Endothelial cell of umbilical vein (primary cell): ENCODE measurements around the gene SCGB1D1. TPM values are rescaled to one million over a fixed set of nuclear protein-coding genes. Genes with fewer than 3 reads are reported as not detected.

ENCODE experiments used
- BruUV-seq: library from RNA; stranded (reverse); fragments of 400-500 nt; replicated peaks from 2 replicates; lab custom pipeline; 2021; lab: Mats Ljungman, UMichigan
- CTCF ChIA-PET: fragments of 300-600, 350-600 bp; sonication (Branson Sonifier 250); formaldehyde crosslinking; loops from one replicate; lab custom pipeline; 2021; ENCODE audit warnings: antibody characterized with exemption, inconsistent platforms; lab: Charles Lee
- POLR2A ChIA-PET: fragments of 300-600, 350-600 bp; sonication (Branson Sonifier 250); formaldehyde crosslinking; loops from one replicate; lab custom pipeline; 2021; ENCODE audit warnings: antibody characterized with exemption, inconsistent platforms; lab: Charles Lee
- DNase-seq: peaks from one replicate; pipeline ENCODE4 v3.0.0-alpha.2; 2011; ENCODE audit warnings: low read depth, low spot score
- FAIRE-seq: peaks from 2 replicates; lab custom pipeline; 2011; peaks lifted over from hg19 to GRCh38; lab: Jason Lieb, UNC
- H2AFZ ChIP-seq: 2 replicates; pipeline ENCODE4 v1.6.0; 2012; ENCODE audit warnings: low read depth, low read length, control low read depth, inconsistent platforms
- H3K27ac ChIP-seq: 2 replicates; pipeline ENCODE4 v1.5.1; 2011; ENCODE audit warnings: low read depth, mild to moderate bottlenecking, control low read depth, low read length, moderate library complexity; ENCODE audit not compliant: insufficient read depth
- H3K27me3 ChIP-seq, 2 experiments: 2 replicates each; pipeline versions ENCODE4 v1.6.0 to v1.6.1; 2011; ENCODE audit warnings: low read length in 2 of 2, mixed read lengths in 1 of 2; ENCODE audit not compliant: control insufficient read depth in 2 of 2, insufficient read depth in 2 of 2
- H3K36me3 ChIP-seq, 2 experiments: 2 replicates in 1 of 2; 3 replicates in 1 of 2; pipeline ENCODE4 v1.5.1; 2011; ENCODE audit warnings: low read length in 2 of 2, mild to moderate bottlenecking in 1 of 2, moderate library complexity in 1 of 2; ENCODE audit not compliant: control insufficient read depth in 2 of 2, insufficient read depth in 2 of 2; ENCODE audit errors: extremely low read depth in 1 of 2
- H3K4me1 ChIP-seq: 3 replicates; pipeline ENCODE4 v1.5.1; 2011; ENCODE audit warnings: mild to moderate bottlenecking, low read length; ENCODE audit not compliant: control insufficient read depth, insufficient read depth; ENCODE audit errors: extremely low read depth
- H3K4me2 ChIP-seq: 2 replicates; pipeline ENCODE4 v1.6.1; 2011; ENCODE audit warnings: low read length, control low read depth, mixed read lengths; ENCODE audit not compliant: insufficient read depth
- H3K4me3 ChIP-seq, 3 experiments: fragments of 200-600 bp in 1 of 3; sonication (generic), shearing (Covaris generic) in 1 of 3; replicated peaks in 1 of 3; 2 replicates each; pipeline ENCODE4 v1.5.1; 2011 to 2016; ENCODE audit warnings: control low read depth in 3 of 3, low read length in 3 of 3, mild to moderate bottlenecking in 2 of 3, inconsistent platforms in 1 of 3, low read depth in 1 of 3, moderate library complexity in 1 of 3; ENCODE audit not compliant: insufficient read depth in 1 of 3
- H3K79me2 ChIP-seq: 2 replicates; pipeline ENCODE4 v1.6.0; 2012; ENCODE audit warnings: low read length, inconsistent platforms; ENCODE audit not compliant: control insufficient read depth, insufficient read depth
- H3K9ac ChIP-seq: replicated peaks from 2 replicates; pipeline ENCODE3; 2011; ENCODE audit warnings: low read length, control low read depth; ENCODE audit not compliant: insufficient read depth; ENCODE audit errors: extremely low read depth
- H3K9me1 ChIP-seq: replicated peaks from 3 replicates; pipeline ENCODE4 v1.6.0; 2011; ENCODE audit warnings: mild to moderate bottlenecking, low read length; ENCODE audit not compliant: control insufficient read depth, insufficient read depth; ENCODE audit errors: extremely low read depth
- H3K9me3 ChIP-seq: replicated peaks from 2 replicates; pipeline ENCODE4 v1.5.1; 2012; ENCODE audit warnings: low read length, inconsistent platforms; ENCODE audit not compliant: control insufficient read depth, insufficient read depth
- H4K20me1 ChIP-seq: replicated peaks from 2 replicates; pipeline ENCODE3; 2011; ENCODE audit warnings: mild to moderate bottlenecking, low read length; ENCODE audit not compliant: control insufficient read depth, insufficient read depth; ENCODE audit errors: extremely low read depth
- EZH2 ChIP-seq: IDR thresholded peaks from 2 replicates; pipeline ENCODE4 v1.6.1; 2012; ENCODE audit warnings: borderline replicate concordance, low read depth, mild to moderate bottlenecking, moderate library complexity, low read length, inconsistent platforms; ENCODE audit not compliant: severe bottlenecking
- FOS ChIP-seq: IDR thresholded peaks from 2 replicates; pipeline ENCODE4 v1.6.1; 2011; ENCODE audit warnings: mild to moderate bottlenecking, low read length, moderate library complexity, borderline replicate concordance; ENCODE audit not compliant: insufficient read depth
- GATA2 ChIP-seq: IDR thresholded peaks from 2 replicates; pipeline ENCODE4 v1.7.0; 2011; ENCODE audit warnings: low read depth, mild to moderate bottlenecking, moderate library complexity, mixed read lengths, low read length; ENCODE audit not compliant: insufficient read length, insufficient read depth
- JUN ChIP-seq: IDR thresholded peaks from 2 replicates; pipeline ENCODE4 v1.6.1; 2011; ENCODE audit warnings: borderline replicate concordance, low read depth; ENCODE audit not compliant: insufficient read length, insufficient read depth
- MAX ChIP-seq: IDR thresholded peaks from 2 replicates; pipeline ENCODE4 v1.6.1; 2011; ENCODE audit not compliant: insufficient read depth, insufficient read length
- MYC ChIP-seq: IDR thresholded peaks from one replicate; pipeline ENCODE4 v1.6.1; 2011; ENCODE audit warnings: mild to moderate bottlenecking, low read depth, low read length
- POLR2A ChIP-seq: IDR thresholded peaks from 2 replicates; pipeline ENCODE4 v1.6.1; 2012; ENCODE audit warnings: low read depth, mild to moderate bottlenecking, control low read depth, low read length
- POLR2AphosphoS5 ChIP-seq: IDR thresholded peaks from 2 replicates; pipeline ENCODE4 v1.6.1; 2012; ENCODE audit warnings: low read depth, mild to moderate bottlenecking, control low read depth, low read length, moderate library complexity; ENCODE audit not compliant: insufficient read depth
- dilution Hi-C: fragments of 300-500 bp; cut with MboI; formaldehyde crosslinking; loops from one replicate; pipeline ENCODE4 v1.15.0; 2019; ENCODE audit warnings: low sequenced_read_pairs; ENCODE audit not compliant: extremely low pct_ligation_motif_present
- intact Hi-C: fragments of 100-400 bp; cut with micrococcal nuclease; formaldehyde crosslinking; loops from one replicate; pipeline ENCODE4 v1.10.0; 2022
- polyA plus RNA-seq, 4 experiments: library from polyadenylated mRNA; depleted of rRNA in 3 of 4; stranded (reverse) in 3 of 4; unstranded in 1 of 4; fragments of >200 nt; gene quantifications; 2 replicates each; pipeline versions ENCODE4 v1.2.1 to v1.2.3, GENCODE V29; 2011 to 2012; ENCODE audit warnings: missing spikeins in 1 of 4
- total RNA-seq: library from RNA; stranded (reverse); gene quantifications from 2 replicates; pipeline ENCODE4 v1.2.3, GENCODE V29; 2021
- TF ChIP-seq, protein P1 (sequence below), 2 donors: IDR thresholded peaks; 1 replicate in 1 of 2; 2 replicates in 1 of 2; pipeline ENCODE4 v1.5.1; 2011; ENCODE audit warnings: low read length in 2 of 2, mild to moderate bottlenecking in 2 of 2, moderate library complexity in 2 of 2, control low read depth in 1 of 2, inconsistent platforms in 1 of 2, low read depth in 1 of 2; ENCODE audit not compliant: insufficient read depth in 1 of 2; ENCODE audit errors: extremely low read depth in 1 of 2

The SCGB1D1 gene
- total and polyA plus RNA-seq, 2 donors (not counting 3 experiments of a cell fraction or from before 2014, with no cell fraction given) = not detected

GRCh38 chr11:62202910-62203309, 12.9 kb downstream of the SCGB1D1 start:
- H3K4me3 ChIP-seq = no peak overlapping the region
- CTCF ChIA-PET = interaction anchor here (1.1 to 2.0 kb wide), 2 partner anchors 12 to 14 kb away, joined by 3 to 5 read pairs; no protein-coding TSS in a partner anchor
- intact Hi-C loops = no loop called here
- no peaks in the 10 kb centered on the region for H3K9me1 ChIP-seq
- FAIRE-seq = no peak
- no peaks in the 10 kb centered on the region for H3K4me1 ChIP-seq
- TF ChIP-seq GATA2 (no peak), POLR2A (no peak), MAX (no peak), JUN (no peak), EZH2 (no peak), FOS (no peak), POLR2AphosphoS5 (no peak), MYC (no peak)
- TF ChIP-seq, protein P1, sequence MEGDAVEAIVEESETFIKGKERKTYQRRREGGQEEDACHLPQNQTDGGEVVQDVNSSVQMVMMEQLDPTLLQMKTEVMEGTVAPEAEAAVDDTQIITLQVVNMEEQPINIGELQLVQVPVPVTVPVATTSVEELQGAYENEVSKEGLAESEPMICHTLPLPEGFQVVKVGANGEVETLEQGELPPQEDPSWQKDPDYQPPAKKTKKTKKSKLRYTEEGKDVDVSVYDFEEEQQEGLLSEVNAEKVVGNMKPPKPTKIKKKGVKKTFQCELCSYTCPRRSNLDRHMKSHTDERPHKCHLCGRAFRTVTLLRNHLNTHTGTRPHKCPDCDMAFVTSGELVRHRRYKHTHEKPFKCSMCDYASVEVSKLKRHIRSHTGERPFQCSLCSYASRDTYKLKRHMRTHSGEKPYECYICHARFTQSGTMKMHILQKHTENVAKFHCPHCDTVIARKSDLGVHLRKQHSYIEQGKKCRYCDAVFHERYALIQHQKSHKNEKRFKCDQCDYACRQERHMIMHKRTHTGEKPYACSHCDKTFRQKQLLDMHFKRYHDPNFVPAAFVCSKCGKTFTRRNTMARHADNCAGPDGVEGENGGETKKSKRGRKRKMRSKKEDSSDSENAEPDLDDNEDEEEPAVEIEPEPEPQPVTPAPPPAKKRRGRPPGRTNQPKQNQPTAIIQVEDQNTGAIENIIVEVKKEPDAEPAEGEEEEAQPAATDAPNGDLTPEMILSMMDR (IDR thresholded peaks at IDR 0.05; ENCODE audit: extremely low read depth in 1 of 2, insufficient read depth in 1 of 2, low read depth in 1 of 2, low read length in 2 of 2) = no peak
- no peaks in the 10 kb centered on the region for H3K36me3 ChIP-seq
- no peak overlapping the region for H3K4me2 ChIP-seq
- no peaks in the 10 kb centered on the region for H3K79me2 ChIP-seq
- H3K9me3 ChIP-seq = no peaks in the 10 kb centered on the region
- no peak overlapping the region for H3K9ac ChIP-seq
- dilution Hi-C loops = no loop called here
- no peaks in the 10 kb centered on the region for H4K20me1 ChIP-seq
- BruUV-seq = no TSS peak
- no peak overlapping the region for H2AFZ ChIP-seq
- POLR2A ChIA-PET = no interaction called here
- DNase-seq = no peak
- peaks cover 10 to 20% of the 10 kb centered on the region in 2 experiments for H3K27me3 ChIP-seq
- no peak overlapping the region for H3K27ac ChIP-seq
